Gastrocnemius medialis (tissue), 4 donors: ENCODE data around the gene PCLO. TPM values are rescaled to one million over a fixed set of nuclear protein-coding genes. Genes with fewer than 3 reads are reported as not detected.

Experiments used
- ATAC-seq, 2 donors: fragments of 150-250 bp; one replicate each; pipeline ENCODE4 v1.9.1; 2016
- DNase-seq, 2 donors: peaks; one replicate each; pipeline ENCODE4 v3.0.0-alpha.2; 2019
- H3K27ac ChIP-seq, 4 donors: fragments of 200-600 bp; sonication (generic); 1 replicate in 1 of 4; 2 replicates in 3 of 4; pipeline ENCODE4 v1.5.1; 2016 to 2018; ENCODE audit warnings: mild to moderate bottlenecking in 2 of 4, moderate library complexity in 1 of 4
- H3K27me3 ChIP-seq, 3 donors: fragments of 200-600 bp; sonication (generic) in 2 of 3; 1 replicate in 1 of 3; 2 replicates in 2 of 3; pipeline versions ENCODE4 v1.5.1 to v1.6.0; 2016 to 2019; ENCODE audit warnings: mild to moderate bottlenecking in 1 of 3, moderate library complexity in 1 of 3
- H3K36me3 ChIP-seq, 2 donors: fragments of 200-600 bp; sonication (generic) in 1 of 2; one replicate each; pipeline ENCODE4 v1.5.1; 2017 to 2018
- H3K4me1 ChIP-seq, 2 donors: fragments of 200-600 bp; sonication (generic) in 1 of 2; one replicate each; pipeline ENCODE4 v1.5.1; 2016 to 2017; ENCODE audit warnings: mild to moderate bottlenecking in 2 of 2
- H3K4me3 ChIP-seq, 4 donors: fragments of 200-600 bp; sonication (generic) in 3 of 4; 1 replicate in 1 of 4; 2 replicates in 3 of 4; pipeline ENCODE4 v1.5.1; 2016 to 2019; ENCODE audit warnings: mild to moderate bottlenecking in 2 of 4
- H3K9me3 ChIP-seq, 3 donors: fragments of 200-600 bp; sonication (generic) in 2 of 3; 1 replicate in 1 of 3; 2 replicates in 2 of 3; pipeline ENCODE4 v1.5.1; 2016 to 2019
- POLR2A ChIP-seq, 2 donors: fragments of 450-650 bp; IDR thresholded peaks; one replicate each; pipeline ENCODE4 v1.6.1; 2017; ENCODE audit warnings: antibody characterized with exemption in 2 of 2, mild to moderate bottlenecking in 2 of 2, moderate library complexity in 2 of 2
- in situ Hi-C, 4 donors: fragments of 200-750 bp; cut with MboI; loops; one replicate each; pipeline versions ENCODE4 v1.15.0 to v1.8.0; 2017; ENCODE audit warnings: low sequenced_read_pairs in 4 of 4
- intact Hi-C: fragments of 100-400 bp; cut with DNase I; formaldehyde crosslinking; loops from one replicate; pipeline ENCODE4 v1.15.1; 2023; ENCODE audit warnings: low total_unique reads
- total RNA-seq, 4 donors: library from RNA; depleted of rRNA; stranded (reverse); fragments of >200 nt; gene quantifications; one replicate each; pipeline versions ENCODE4 v1.1.0 to v1.2.3, GENCODE V29; 2016
- TF ChIP-seq, protein P1 (sequence below), 5 experiments: fragments of 450-650 bp in 3 of 5; fragments of 200-600 bp in 2 of 5; sonication (generic) in 2 of 5; IDR thresholded peaks in 4 of 5; conservative IDR thresholded peaks in 1 of 5; 1 replicate in 4 of 5; 2 replicates in 1 of 5; pipeline ENCODE4 v1.5.1; 2016 to 2019; ENCODE audit warnings: antibody characterized with exemption in 5 of 5, mild to moderate bottlenecking in 3 of 5, moderate library complexity in 3 of 5

Gene PCLO
- total RNA-seq, 4 donors from 2014 or later = 0.05 to 0.29 TPM; not detected in 2

DNA sequence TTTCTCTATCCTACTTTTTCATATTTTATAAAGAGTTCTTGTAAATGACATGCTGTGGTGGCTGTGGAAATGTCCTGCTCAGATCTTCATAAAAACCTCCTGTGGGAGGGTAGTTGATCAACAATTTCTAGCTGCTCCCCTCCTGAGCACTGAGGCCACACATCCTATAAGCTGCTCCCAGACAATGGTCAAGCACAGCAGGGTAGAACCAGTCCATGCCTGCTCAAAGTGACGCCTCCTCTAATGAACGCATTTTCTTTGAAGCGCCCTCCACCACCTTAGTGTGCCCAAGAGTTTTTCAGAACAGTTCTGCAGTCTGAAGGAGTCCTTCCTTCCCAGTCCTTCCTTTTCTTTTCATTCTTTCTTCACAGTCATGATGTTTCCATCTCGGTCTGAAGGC lies 420.5 kb downstream of the PCLO start:
- Histone ChIP-seq H3K27ac (no peak overlapping the region), H3K27me3 (no peaks in the 10 kb centered on the region), H3K36me3 (no peaks in the 10 kb centered on the region), H3K4me1 (no peaks in the 10 kb centered on the region), H3K4me3 (no peak overlapping the region), H3K9me3 (no peaks in the 10 kb centered on the region)
- TF ChIP-seq, protein P1, sequence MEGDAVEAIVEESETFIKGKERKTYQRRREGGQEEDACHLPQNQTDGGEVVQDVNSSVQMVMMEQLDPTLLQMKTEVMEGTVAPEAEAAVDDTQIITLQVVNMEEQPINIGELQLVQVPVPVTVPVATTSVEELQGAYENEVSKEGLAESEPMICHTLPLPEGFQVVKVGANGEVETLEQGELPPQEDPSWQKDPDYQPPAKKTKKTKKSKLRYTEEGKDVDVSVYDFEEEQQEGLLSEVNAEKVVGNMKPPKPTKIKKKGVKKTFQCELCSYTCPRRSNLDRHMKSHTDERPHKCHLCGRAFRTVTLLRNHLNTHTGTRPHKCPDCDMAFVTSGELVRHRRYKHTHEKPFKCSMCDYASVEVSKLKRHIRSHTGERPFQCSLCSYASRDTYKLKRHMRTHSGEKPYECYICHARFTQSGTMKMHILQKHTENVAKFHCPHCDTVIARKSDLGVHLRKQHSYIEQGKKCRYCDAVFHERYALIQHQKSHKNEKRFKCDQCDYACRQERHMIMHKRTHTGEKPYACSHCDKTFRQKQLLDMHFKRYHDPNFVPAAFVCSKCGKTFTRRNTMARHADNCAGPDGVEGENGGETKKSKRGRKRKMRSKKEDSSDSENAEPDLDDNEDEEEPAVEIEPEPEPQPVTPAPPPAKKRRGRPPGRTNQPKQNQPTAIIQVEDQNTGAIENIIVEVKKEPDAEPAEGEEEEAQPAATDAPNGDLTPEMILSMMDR (IDR thresholded peaks at IDR 0.05 in 4 of 5, conservative IDR thresholded peaks at IDR 0.05 in 1 of 5) = no peak
- no peak for TF ChIP-seq POLR2A (IDR thresholded peaks at IDR 0.05)
- no peak for DNase-seq
- in situ Hi-C loops = no loop called here
- intact Hi-C loops = no loop called here
- no peak for ATAC-seq

DNA sequence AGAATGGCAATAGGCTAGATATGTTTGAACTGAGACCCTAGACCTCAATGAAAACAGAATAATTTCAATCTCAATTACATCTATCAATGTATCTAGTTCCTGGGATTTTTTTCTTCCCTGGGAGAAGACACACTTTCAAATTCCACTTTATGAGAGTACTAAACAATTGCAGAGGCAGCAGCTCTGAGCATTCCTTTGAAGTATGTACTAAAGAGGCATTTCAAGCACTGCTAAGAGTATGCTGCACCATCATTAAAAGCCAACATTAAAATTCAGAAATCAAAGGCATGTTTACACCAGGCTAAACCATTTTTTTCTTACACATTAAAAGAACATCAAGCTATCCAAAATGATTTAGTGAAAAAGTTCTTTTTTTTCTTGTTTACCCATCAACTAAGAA lies 421.2 kb downstream of the PCLO start:
- DNase-seq (no peak), ATAC-seq (no peak)
- Histone ChIP-seq H3K27me3 (no peaks in the 10 kb centered on the region), H3K4me3 (no peak overlapping the region), H3K36me3 (no peaks in the 10 kb centered on the region), H3K4me1 (no peaks in the 10 kb centered on the region), H3K9me3 (no peaks in the 10 kb centered on the region), H3K27ac (no peak overlapping the region)
- intact Hi-C loops (no loop called here), in situ Hi-C loops (no loop called here)
- no peak for TF ChIP-seq POLR2A (IDR thresholded peaks at IDR 0.05)
- TF ChIP-seq, protein P1 (IDR thresholded peaks at IDR 0.05 in 4 of 5, conservative IDR thresholded peaks at IDR 0.05 in 1 of 5) = no peak

DNA sequence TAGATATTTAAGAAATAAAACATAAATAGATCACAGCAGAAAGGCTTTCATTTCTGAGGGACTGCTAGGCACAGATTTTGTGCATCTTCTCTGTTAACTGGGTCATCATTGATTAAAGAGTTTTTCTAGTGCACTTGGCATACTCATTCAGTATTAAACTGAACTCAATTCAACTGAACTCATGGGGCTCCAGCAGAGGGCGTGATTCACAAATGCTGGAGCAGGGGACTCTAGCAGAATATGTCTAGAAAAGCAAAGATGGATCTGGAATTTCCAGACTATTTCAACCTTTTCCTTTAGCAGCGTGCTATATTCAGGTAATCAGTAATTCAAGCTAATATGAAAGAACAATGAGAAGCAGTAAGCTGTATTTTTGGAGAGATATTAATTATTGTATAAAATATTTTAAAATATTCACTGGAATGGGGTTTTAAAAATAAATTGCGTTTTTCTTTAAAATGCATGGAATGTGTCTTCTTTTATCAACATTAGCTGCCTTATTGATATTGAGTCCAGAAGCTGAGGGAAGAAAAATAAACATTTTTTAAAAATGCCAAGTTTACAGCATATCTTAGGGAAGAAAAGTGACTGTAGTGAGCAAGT lies 422.3 kb downstream of the PCLO start:
- H3K27ac ChIP-seq = no peak overlapping the region
- no peaks in the 10 kb centered on the region for H3K36me3 ChIP-seq
- H3K9me3 ChIP-seq = no peaks in the 10 kb centered on the region
- H3K4me3 ChIP-seq = no peak overlapping the region
- no peaks in the 10 kb centered on the region for H3K27me3 ChIP-seq
- in situ Hi-C loops (no loop called here), intact Hi-C loops (no loop called here)
- TF ChIP-seq POLR2A (IDR thresholded peaks at IDR 0.05) = no peak
- TF ChIP-seq, protein P1 (IDR thresholded peaks at IDR 0.05 in 4 of 5, conservative IDR thresholded peaks at IDR 0.05 in 1 of 5) = peak in 1 of 5 experiments; percentile 20
- no peaks in the 10 kb centered on the region for H3K4me1 ChIP-seq
- ATAC-seq (no peak), DNase-seq (no peak)

DNA sequence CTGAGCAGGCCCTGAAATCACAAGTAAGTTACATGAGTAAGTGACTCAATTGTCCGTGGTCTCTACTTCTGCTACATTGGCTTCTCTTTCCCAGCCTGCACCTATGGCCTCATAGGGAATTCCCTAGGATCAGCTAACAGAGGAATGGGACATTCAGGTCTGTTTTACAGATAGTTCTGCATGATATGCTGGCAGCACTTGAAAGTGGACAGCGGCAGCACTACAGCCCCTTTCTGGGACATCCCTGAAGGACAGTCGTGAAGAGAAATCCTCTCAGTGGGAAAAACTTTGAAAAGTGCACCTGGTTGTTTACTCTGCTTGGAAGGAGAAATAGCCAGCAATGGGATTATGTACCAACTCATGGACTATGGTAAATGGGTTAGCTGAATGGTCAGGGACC lies 426.1 kb downstream of the PCLO start:
- DNase-seq (no peak), ATAC-seq (no peak)
- in situ Hi-C loops (no loop called here), intact Hi-C loops (no loop called here)
- Histone ChIP-seq H3K4me1 (no peaks in the 10 kb centered on the region), H3K4me3 (no peak overlapping the region), H3K27ac (no peak overlapping the region), H3K36me3 (no peaks in the 10 kb centered on the region), H3K27me3 (no peaks in the 10 kb centered on the region), H3K9me3 (no peaks in the 10 kb centered on the region)
- TF ChIP-seq POLR2A (IDR thresholded peaks at IDR 0.05) = no peak
- TF ChIP-seq, protein P1 (IDR thresholded peaks at IDR 0.05 in 4 of 5, conservative IDR thresholded peaks at IDR 0.05 in 1 of 5) = no peak

DNA sequence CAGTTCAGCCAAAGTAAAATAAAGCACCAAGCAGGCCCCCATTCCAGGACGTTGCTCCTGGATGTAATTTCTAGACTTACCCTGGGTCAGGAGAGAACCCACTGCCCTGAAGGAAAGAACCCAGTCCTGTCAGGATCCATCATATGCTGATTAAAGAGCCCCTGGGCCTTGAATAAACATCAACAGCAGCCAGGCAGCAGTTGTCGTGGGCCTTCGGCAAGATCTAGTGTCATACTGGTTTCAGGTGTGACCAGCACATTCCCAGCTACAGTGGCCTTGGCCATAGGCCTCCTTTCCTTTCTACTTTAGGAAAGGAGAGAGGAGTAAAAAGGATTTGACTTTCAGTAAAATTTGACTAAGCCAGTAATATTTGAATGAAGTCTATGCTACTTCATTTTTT lies 430.0 kb downstream of the PCLO start:
- Histone ChIP-seq H3K36me3 (no peaks in the 10 kb centered on the region), H3K9me3 (no peaks in the 10 kb centered on the region), H3K27ac (no peak overlapping the region), H3K4me3 (no peak overlapping the region), H3K27me3 (no peaks in the 10 kb centered on the region), H3K4me1 (no peaks in the 10 kb centered on the region)
- DNase-seq = no peak
- no peak for TF ChIP-seq POLR2A (IDR thresholded peaks at IDR 0.05)
- TF ChIP-seq, protein P1 (IDR thresholded peaks at IDR 0.05 in 4 of 5, conservative IDR thresholded peaks at IDR 0.05 in 1 of 5) = no peak
- intact Hi-C loops (no loop called here), in situ Hi-C loops (no loop called here)
- no peak for ATAC-seq
